PFSK-1 (cell line): ENCODE data around the gene GLIS1.

Experiments used
- FOXP2 ChIP-seq: optimal IDR thresholded peaks from 2 replicates; pipeline ENCODE3; 2011; ENCODE audit warnings: borderline replicate concordance, control low read depth, inconsistent platforms; ENCODE audit not compliant: insufficient read depth; ENCODE audit errors: extremely low read length, extremely low read depth
- POLR2AphosphoS5 ChIP-seq: IDR thresholded peaks from 2 replicates; pipeline ENCODE4 v1.6.1; 2012; ENCODE audit warnings: low read depth, mild to moderate bottlenecking, control low read depth, low read length, moderate library complexity
- REST ChIP-seq, 2 experiments: IDR thresholded peaks; 2 replicates each; pipeline versions ENCODE4 v1.6.1 to v1.8.0; 2011 to 2012; ENCODE audit warnings: low read depth in 2 of 2, low read length in 2 of 2, control low read depth in 1 of 2, inconsistent platforms in 1 of 2, mild to moderate bottlenecking in 1 of 2, moderate library complexity in 1 of 2; ENCODE audit not compliant: insufficient read depth in 1 of 2
- SIN3A ChIP-seq: IDR thresholded peaks from 2 replicates; pipeline ENCODE4 v1.6.1; 2012; ENCODE audit warnings: mild to moderate bottlenecking, low read length, moderate library complexity, borderline replicate concordance; ENCODE audit not compliant: insufficient read depth
- TAF1 ChIP-seq: IDR thresholded peaks from 2 replicates; pipeline ENCODE4 v1.6.1; 2012; ENCODE audit warnings: low read length, control low read depth, borderline replicate concordance; ENCODE audit not compliant: insufficient read depth

Gene GLIS1

GRCh38 chr1:53686091-53686964, 52.6 kb downstream of the GLIS1 start:
- TF ChIP-seq REST (IDR thresholded peaks at IDR 0.05; ENCODE audit: insufficient read depth in 1 of 2, low read depth in 2 of 2, low read length in 2 of 2) (no peak), FOXP2 (no peak), TAF1 (no peak), POLR2AphosphoS5 (no peak), SIN3A (no peak)

GRCh38 chr1:53685272-53686051, 53.5 kb downstream of the GLIS1 start:
- TF ChIP-seq SIN3A (no peak), TAF1 (no peak), POLR2AphosphoS5 (no peak), FOXP2 (no peak), REST (IDR thresholded peaks at IDR 0.05; ENCODE audit: insufficient read depth in 1 of 2, low read depth in 2 of 2, low read length in 2 of 2) (no peak)

GRCh38 chr1:53684741-53685140, 54.2 kb downstream of the GLIS1 start:
- TF ChIP-seq POLR2AphosphoS5 (no peak), SIN3A (no peak), TAF1 (no peak), FOXP2 (no peak), REST (IDR thresholded peaks at IDR 0.05; ENCODE audit: insufficient read depth in 1 of 2, low read depth in 2 of 2, low read length in 2 of 2) (no peak)

- TF ChIP-seq POLR2AphosphoS5 (no peak), REST (IDR thresholded peaks at IDR 0.05; ENCODE audit: insufficient read depth in 1 of 2, low read depth in 2 of 2, low read length in 2 of 2) (no peak), FOXP2 (no peak), SIN3A (no peak), TAF1 (no peak)
Measured at GRCh38 chr1:53683986-53684740, 54.8 kb downstream of the GLIS1 start.
